HG02571 (cell line): ENCODE measurements around the gene CPLX3.
A peak's percentile ranks its signal among the peaks of the same experiment; 100 is the strongest.

ENCODE experiments used
- ATAC-seq: cut with Tn5 transposase; IDR thresholded peaks from one replicate; pipeline ENCODE4 v1.9.1; 2021; ENCODE audit warnings: mild to moderate bottlenecking, moderate library complexity; ENCODE audit not compliant: unreplicated experiment

The CPLX3 gene

DNA sequence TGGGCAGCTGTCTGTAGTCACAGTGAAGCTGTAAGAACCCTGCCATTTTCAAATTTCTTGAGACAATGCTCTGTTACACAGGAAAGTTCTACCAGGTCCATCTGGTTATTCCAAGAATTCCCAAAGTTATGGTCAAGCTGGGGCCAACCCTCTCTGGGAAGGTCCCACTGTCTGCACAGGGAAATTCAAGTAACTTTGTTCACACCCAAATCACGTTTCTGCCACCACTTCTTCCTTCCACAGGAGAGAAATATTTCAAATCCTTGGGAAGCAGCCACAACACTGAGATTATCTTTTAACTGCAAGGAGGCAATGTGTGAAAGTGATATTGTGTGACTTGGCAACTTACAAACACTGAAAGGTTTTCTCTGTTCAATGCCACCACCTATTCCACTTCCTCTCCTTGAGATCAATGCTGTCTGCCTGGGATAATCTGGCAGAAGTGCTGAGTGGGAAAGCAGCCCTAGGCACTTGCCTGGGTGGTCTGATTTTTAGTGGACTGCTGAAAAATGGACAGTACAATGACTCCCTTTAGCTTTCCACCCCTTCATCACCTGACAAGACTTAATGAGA, 41.1 kb downstream of the CPLX3 start:
- ATAC-seq, result no peak

DNA sequence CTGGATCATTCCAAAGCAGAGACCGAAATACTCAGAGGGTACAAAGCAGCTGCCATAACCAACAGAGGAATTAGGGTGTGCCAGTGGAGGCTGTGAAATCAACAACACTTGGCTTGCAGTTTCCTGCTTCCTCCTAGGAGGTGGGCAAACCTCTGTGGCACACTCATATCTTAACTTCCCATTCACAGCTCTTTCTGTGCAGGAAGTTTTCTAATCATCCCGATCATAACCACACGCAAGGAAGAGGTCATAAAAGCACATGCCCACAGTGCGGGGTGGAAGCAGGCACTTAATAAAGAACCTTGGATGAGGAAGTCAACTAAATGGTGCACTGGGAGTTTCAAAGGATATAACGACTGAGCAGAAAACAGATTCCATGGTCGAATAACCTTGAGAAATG, 41.6 kb downstream of the CPLX3 start:
- no peak for ATAC-seq

DNA sequence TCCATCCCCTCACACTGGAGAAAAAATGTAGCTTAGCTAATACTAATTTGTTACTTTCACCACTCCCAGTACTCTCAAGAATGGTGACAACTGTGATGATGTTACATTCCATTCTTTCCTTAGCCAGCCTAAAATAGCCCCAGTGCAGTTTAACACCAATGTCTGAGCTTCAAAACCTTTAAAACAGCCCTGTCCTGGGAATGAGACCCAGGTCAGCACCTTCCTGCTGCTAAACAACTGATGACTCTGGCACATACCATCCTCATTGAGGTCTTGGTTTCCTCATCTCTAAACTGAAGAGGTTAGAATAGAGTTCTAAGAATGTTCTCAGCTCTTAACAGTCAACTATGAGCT, 42.9 kb downstream of the CPLX3 start:
- ATAC-seq, result no peak

DNA sequence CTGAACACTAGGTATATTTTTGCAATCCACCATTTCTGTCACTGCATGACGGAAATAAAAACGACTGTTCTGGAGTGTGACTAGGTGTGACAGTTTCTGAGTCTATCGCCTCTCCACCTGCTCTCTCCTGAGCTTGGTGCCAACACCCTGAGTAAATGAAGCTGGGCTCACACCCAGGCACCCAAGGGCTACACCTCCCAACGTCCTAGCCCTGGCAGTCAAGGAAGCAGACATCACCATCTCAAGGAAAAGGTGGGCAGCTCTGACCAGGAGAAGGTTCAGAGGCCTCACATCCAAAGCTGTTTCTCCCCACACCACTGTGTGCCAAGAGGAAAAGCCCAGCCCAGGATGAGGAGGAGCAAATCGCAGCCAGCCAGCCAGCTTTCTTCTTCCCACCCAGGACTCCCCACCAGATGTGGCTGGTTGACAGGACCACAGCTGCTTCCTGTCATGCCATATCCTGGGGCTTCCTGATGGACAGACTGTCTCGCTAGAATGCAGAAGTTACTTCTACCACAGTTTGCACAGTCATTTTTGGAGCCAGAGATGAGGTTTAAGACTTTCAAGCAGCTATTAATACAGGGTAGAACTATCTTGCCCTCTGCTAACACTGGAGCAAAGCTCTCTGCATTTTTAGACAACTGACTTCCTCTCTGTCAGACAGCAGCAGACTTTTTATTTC, 43.4 kb downstream of the CPLX3 start:
- no peak for ATAC-seq

DNA sequence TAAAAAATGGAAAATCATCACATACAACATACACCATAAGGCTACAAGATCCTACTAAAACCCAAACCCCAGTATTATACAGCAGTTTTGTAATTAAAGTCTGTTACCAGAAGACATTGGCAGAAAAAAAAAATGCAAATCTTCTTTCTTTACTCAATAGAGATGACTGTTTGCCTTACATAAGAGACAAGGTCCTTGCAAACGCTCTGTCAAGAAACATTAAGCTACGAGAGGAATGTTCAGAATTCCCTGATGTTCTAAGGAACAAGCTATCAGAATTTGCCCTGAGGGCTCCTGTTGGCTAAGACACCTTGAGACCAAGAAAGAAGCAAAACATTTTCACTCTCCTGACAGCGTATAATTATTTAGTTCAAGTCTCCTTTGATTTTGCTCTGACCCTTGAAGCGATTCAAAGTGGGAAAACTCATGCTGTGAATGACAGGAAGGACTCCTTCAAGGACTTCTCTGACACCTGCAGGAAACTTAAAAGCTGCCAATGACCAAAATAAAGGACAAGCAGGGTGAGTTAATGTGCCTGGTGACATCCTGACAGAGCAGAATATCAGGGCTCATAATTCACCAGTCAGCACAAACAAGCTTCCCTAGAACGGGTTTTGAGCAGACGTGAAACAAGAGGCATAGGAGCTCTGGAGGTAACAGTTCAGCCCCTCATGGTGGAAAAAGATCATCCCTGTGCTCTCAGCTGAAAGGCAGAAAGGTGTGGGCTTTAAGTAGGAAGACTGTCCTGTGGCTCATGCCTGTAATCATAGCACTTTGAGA, 44.2 kb downstream of the CPLX3 start:
- no peak for ATAC-seq

DNA sequence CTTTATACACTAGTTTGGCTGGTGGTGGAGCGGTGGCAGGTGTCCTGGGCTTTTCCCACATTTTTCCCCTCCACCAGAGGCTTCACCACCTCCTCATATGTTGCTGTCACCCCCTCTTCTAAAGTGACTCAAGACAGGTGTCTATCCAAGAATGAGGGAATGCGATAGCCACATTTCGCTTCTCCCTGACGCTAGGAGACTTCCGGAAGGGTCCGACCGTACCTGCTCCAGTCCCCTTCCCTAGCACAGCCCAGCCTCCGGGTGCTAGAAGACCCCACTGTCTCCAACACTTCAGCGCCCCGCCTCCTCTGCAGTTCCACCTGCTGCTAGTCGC, 46.2 kb downstream of the CPLX3 start:
- ATAC-seq, result no peak

DNA sequence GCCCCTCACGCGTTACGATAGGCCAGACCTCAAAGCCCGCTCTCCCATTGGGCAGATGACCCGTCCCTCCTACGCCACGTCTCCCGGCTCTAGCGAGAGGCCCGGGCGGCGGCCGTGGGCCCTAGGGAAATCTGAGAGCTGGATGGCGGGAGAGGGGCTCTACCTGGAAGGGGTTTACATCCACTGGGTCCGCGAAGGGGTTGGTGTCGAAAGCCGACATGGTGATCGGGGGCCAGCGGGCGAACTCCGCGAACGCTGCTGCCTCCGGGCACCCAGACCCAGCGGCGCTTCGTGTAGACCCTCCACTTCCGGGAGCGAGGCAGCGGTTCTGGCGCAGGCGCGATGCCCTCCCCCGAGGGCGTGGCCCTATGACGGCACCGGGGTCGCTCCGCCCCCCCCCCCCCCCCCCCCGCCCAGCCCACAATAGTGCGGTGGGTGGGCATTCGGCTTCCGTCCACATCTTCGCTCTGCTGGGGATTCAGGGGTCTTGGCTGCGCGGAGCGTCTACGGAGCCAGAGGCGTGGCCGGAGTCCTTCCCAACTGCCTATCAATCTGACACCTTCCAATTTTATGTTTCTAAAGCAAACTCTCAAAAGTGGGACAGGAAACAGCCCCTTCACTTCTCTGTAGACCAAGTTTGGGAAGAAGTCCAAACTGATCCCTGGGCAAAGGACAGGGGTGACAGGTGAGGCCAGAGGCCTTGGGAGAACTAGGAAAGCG, 46.8 kb downstream of the CPLX3 start, which contains the start of gene SCAMP2:
TSS of gene SCAMP2 (minus strand) at position 330 of the 720 bp plus-strand sequence. CDS start at position 220, 110 bp downstream.
- ATAC-seq, result peak; percentile 78

DNA sequence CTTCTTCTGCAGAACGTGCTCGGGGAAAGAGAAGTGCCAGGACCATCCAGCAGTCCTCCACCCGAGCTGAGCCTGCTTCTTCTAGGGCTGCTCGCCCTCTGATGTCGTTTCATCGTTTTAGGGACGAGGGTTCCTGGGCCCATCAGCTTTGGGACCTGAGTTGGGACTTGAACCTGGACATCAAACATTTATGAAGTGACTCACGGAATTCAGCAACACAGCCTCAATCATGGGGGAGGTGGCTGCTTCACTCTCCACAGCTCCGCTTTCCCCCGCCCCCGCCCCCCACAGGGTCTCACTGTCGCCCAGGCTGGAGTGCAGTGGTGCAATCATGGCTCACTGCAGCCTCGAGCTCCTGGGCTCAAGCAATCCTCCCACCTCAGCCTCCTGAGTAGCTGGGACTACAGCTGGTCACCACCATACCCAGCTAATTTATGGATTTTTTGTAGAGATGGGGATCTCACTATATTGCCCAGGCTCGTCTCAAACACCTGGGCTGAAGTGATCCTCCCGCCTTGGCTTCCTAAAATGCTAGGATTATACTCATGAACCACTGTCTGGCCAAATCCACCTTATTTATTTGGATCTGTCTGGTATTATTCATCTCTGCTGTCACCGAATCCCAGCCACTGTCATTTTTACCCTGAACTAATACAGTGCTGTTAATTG, 47.5 kb downstream of the CPLX3 start:
- no peak for ATAC-seq

DNA sequence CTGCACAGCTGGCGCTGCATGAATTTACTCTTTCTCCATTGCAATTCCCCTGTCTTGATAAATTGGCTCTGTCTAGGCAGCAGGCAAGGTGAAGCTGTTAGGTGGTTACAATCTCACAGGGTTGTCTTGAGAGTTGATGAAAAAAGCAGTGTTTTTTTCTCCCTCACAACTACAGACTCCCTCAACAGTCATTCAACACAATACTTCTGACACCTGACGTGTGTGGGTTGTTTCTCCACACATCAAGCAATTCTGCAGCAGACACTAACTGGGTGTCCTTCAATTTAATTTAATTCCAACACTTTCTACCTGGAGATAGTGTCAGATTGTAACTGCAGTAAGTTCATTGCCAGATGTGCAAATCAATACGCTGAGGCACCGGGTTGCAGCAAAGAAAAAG, 51.8 kb downstream of the CPLX3 start:
- no peak for ATAC-seq
